Breast epithelium (tissue), 3 donors: ENCODE data around the gene SUMF1.

Experiments
- POLR2A ChIP-seq: fragments of 450-650 bp; IDR thresholded peaks from one replicate; pipeline ENCODE4 v1.6.1; 2016; ENCODE audit warnings: antibody characterized with exemption, mild to moderate bottlenecking, moderate library complexity
- POLR2AphosphoS5 ChIP-seq, 3 donors: sonication (generic); formaldehyde crosslinking; IDR thresholded peaks; one replicate each; pipeline ENCODE4 v1.6.1; 2017; ENCODE audit warnings: antibody characterized with exemption in 3 of 3
- TF ChIP-seq, protein P1 (sequence below), 3 donors: fragments of 450-650 bp; IDR thresholded peaks; one replicate each; pipeline ENCODE4 v1.5.1; 2016 to 2017; ENCODE audit warnings: antibody characterized with exemption in 3 of 3, mild to moderate bottlenecking in 3 of 3, moderate library complexity in 3 of 3

DNA sequence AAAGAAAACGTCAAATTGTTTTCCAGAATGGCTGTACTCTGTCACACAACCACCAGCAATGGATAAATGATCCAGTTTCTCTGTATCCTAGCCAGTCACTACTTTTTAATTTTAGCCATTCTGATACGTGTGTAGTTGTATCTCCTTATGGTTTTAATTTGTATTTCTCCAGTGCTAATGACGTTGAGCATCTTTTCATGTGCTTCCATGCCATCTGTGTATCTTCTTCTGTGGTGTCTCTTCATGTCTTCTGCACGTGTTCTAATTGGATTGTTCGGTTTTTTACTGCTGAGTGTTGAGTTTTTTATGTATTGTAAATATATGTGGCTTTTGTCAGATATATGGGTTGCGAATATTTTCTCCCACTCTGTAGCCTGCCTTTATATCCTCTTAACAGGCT lies 81.9 kb downstream of the SUMF1 start:
- TF ChIP-seq, protein P1, sequence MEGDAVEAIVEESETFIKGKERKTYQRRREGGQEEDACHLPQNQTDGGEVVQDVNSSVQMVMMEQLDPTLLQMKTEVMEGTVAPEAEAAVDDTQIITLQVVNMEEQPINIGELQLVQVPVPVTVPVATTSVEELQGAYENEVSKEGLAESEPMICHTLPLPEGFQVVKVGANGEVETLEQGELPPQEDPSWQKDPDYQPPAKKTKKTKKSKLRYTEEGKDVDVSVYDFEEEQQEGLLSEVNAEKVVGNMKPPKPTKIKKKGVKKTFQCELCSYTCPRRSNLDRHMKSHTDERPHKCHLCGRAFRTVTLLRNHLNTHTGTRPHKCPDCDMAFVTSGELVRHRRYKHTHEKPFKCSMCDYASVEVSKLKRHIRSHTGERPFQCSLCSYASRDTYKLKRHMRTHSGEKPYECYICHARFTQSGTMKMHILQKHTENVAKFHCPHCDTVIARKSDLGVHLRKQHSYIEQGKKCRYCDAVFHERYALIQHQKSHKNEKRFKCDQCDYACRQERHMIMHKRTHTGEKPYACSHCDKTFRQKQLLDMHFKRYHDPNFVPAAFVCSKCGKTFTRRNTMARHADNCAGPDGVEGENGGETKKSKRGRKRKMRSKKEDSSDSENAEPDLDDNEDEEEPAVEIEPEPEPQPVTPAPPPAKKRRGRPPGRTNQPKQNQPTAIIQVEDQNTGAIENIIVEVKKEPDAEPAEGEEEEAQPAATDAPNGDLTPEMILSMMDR (IDR thresholded peaks at IDR 0.05): no peak
- TF ChIP-seq POLR2AphosphoS5 (IDR thresholded peaks at IDR 0.05): no peak
- TF ChIP-seq POLR2A: no peak
